Lower leg skin (tissue), 3 donors: Measurements from ENCODE around the gene BICRA.

Source experiments
- POLR2A ChIP-seq, 2 donors: fragments of 450-650 bp; IDR thresholded peaks; one replicate each; pipeline ENCODE4 v1.6.1; 2016 to 2017; ENCODE audit warnings: antibody characterized with exemption in 2 of 2, mild to moderate bottlenecking in 1 of 2, moderate library complexity in 1 of 2
- TF ChIP-seq, protein P1 (sequence below), 3 donors: fragments of 450-650 bp; IDR thresholded peaks; one replicate each; pipeline ENCODE4 v1.5.1; 2016; ENCODE audit warnings: antibody characterized with exemption in 3 of 3, mild to moderate bottlenecking in 3 of 3, moderate library complexity in 2 of 3

DNA sequence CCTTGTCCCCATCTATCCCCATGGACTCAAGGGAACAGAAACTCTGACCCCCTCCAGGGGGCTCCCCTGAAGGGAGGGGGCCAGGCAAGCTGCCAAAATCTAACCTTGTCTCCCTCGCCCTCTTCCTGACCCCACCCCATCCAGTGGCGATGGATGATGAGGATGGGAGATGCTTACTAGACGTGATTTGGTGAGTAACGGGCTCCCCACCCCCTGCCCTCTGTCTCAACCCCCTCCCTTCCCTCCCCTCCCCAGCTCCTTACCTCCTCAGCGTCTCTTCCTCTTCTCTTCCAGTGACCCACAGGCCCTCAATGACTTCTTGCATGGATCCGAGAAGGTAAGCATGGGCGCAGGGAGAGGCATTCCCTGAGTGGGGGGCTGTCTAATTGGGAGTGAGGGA is 64.5 kb downstream of the BICRA start:
- TF ChIP-seq, protein P1, sequence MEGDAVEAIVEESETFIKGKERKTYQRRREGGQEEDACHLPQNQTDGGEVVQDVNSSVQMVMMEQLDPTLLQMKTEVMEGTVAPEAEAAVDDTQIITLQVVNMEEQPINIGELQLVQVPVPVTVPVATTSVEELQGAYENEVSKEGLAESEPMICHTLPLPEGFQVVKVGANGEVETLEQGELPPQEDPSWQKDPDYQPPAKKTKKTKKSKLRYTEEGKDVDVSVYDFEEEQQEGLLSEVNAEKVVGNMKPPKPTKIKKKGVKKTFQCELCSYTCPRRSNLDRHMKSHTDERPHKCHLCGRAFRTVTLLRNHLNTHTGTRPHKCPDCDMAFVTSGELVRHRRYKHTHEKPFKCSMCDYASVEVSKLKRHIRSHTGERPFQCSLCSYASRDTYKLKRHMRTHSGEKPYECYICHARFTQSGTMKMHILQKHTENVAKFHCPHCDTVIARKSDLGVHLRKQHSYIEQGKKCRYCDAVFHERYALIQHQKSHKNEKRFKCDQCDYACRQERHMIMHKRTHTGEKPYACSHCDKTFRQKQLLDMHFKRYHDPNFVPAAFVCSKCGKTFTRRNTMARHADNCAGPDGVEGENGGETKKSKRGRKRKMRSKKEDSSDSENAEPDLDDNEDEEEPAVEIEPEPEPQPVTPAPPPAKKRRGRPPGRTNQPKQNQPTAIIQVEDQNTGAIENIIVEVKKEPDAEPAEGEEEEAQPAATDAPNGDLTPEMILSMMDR (IDR thresholded peaks at IDR 0.05), result no peak
- no peak for TF ChIP-seq POLR2A (IDR thresholded peaks at IDR 0.05)
